ENCODE data around the gene C8A. TPM values are rescaled to one million over a fixed set of nuclear protein-coding genes. Genes with fewer than 3 reads are reported as not detected.

Gene C8A
- total and polyA plus RNA-seq, 10 of the 15 experiments (the other 5 are each of a cell fraction or from before 2014, with no cell fraction given) = not detected

DNA sequence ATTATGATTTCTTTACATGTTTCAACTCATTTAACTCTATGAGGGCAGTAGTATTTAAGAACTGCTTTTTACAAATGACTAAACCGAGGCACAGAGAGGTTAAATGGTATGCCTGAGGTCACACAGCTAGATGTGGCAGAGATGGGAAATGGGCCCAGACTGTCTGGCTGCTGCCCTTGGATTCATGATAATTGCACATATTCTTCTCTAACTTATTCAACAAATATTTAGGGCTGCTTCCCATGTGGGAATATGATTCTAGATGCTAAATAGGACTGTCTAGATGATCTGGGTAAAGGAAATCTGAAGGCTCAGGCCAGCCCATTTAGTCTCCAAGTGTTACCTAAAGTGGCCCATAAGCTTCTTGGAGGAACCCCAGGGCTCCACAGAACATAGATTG lies 26.2 kb downstream of the C8A start (continued):
- TF ChIP-seq, protein P1, sequence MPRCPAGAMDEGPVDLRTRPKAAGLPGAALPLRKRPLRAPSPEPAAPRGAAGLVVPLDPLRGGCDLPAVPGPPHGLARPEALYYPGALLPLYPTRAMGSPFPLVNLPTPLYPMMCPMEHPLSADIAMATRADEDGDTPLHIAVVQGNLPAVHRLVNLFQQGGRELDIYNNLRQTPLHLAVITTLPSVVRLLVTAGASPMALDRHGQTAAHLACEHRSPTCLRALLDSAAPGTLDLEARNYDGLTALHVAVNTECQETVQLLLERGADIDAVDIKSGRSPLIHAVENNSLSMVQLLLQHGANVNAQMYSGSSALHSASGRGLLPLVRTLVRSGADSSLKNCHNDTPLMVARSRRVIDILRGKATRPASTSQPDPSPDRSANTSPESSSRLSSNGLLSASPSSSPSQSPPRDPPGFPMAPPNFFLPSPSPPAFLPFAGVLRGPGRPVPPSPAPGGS (IDR thresholded peaks at IDR 0.05; ENCODE audit: borderline replicate concordance, insufficient read depth, low read depth, low read length, poor library complexity, severe bottlenecking) = no peak
- TF ChIP-seq TCF7 (IDR thresholded peaks at IDR 0.05; ENCODE audit: borderline replicate concordance) (no peak), ZNF217 (IDR thresholded peaks at IDR 0.05) (no peak), ZNF384 (IDR thresholded peaks at IDR 0.05; ENCODE audit: borderline replicate concordance, low read depth, low read length) (no peak), RUNX3 (IDR thresholded peaks at IDR 0.05; ENCODE audit: low read length) (no peak)

DNA sequence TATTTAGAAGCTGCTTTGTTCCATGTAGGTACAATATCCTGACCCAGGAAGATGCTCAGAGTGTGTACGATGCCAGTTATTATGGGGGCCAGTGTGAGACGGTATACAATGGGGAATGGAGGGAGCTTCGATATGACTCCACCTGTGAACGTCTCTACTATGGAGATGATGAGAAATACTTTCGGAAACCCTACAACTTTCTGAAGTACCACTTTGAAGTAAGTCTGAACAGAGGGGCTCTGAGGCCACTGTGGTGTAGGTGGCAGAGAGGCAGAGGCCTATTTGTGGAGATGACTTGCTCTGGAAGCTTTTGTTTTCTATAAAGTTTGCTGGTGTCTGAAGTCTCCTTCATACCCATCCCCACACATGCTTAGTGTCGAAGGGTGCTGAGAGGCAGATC lies 26.8 kb downstream of the C8A start:
- intact Hi-C loops (cut with micrococcal nuclease; ENCODE audit: unreplicated experiment) = no loop called here
- Histone ChIP-seq H3K27me3 (replicated peaks in 1 of 2; ENCODE audit: control insufficient read depth in 2 of 2, insufficient read depth in 2 of 2, low read length in 1 of 2) (no peaks in the 10 kb centered on the region), H3K4me3 (no peak overlapping the region), H3K4me2 (ENCODE audit: control insufficient read depth, insufficient read depth) (no peak overlapping the region), H3K79me2 (ENCODE audit: control insufficient read depth, insufficient read depth, low read length) (no peaks in the 10 kb centered on the region), H3K36me3 (ENCODE audit: control insufficient read depth in 2 of 2, insufficient read depth in 2 of 2, low read length in 1 of 2) (no peaks in the 10 kb centered on the region), H2AFZ (ENCODE audit: control insufficient read depth, low read depth, low read length) (no peak overlapping the region), H3K9ac (ENCODE audit: control insufficient read depth, insufficient read depth, low read length) (no peak overlapping the region), H4K20me1 (ENCODE audit: control insufficient read depth, insufficient read depth) (no peaks in the 10 kb centered on the region), H3K27ac (ENCODE audit: control insufficient read depth, insufficient read depth) (no peak overlapping the region), H3K9me3 (replicated peaks; ENCODE audit: control insufficient read depth, insufficient read depth, low read length) (no peaks in the 10 kb centered on the region), H3K4me1 (ENCODE audit: control insufficient read depth, insufficient read depth, low read length) (no peaks in the 10 kb centered on the region)
- BruUV-seq (replicated peaks) = no TSS peak
- SMC1A ChIA-PET (ENCODE audit: uncharacterized antibody, unreplicated experiment) = no interaction called here
- in situ Hi-C loops (cut with MboI) = no loop called here
- 37% methylated on average over 6 of the region's 6 CpGs for WGBS (ENCODE audit: insufficient coverage, insufficient replicate concordance, low lambda C conversion rate, missing lambda C conversion rate)
- TF ChIP-seq YBX1 (IDR thresholded peaks at IDR 0.05) (no peak), FOXM1 (IDR thresholded peaks at IDR 0.05; ENCODE audit: low read depth, low read length) (no peak)
- POLR2A ChIA-PET = no interaction called here
- CTCF ChIA-PET = no interaction called here
- DNase-seq (ENCODE audit: low read depth, low spot score) = no peak
- FAIRE-seq = no peak
- RAD21 ChIA-PET (ENCODE audit: unreplicated experiment) = no interaction called here
- ATAC-seq = no peak

Measured in GM12878 (cell line).